ENCODE measurements around the gene EEF2KMT. TPM values are rescaled to one million over a fixed set of nuclear protein-coding genes. Genes with fewer than 3 reads are reported as not detected.
A peak's percentile ranks its signal among the peaks of the same experiment; 100 is the strongest.
"Not testable (repeated sequence)": the region's sequence is repeated elsewhere in the genome, so short reads cannot be mapped to it uniquely, and the experiment has no call there.

EEF2KMT gene
- 10 to 100 TPM in 1 of 4 donors, 1 to 10 TPM in 3; 1.0 to 13.2 (median 8.5) TPM for total RNA-seq

GRCh38 chr16:5097470-5098220, at the start of gene EEF2KMT:
Gene EEF2KMT (minus strand): TSS chr16:5097795. CDS start chr16:5097739, 56 bp downstream.
- H3K4me3 ChIP-seq, result peak within 1 kb of the TSS; percentile 85 to 86
- H3K4me1 ChIP-seq; intact Hi-C loops (cut with DNase I; ENCODE audit: low total_unique reads); H3K27me3 ChIP-seq; H3K9me3 ChIP-seq; H3K36me3 ChIP-seq: not testable (repeated sequence)
- peak in 1 of 4 experiments; percentile 7 for TF ChIP-seq CTCF (IDR thresholded peaks at IDR 0.05)
- H3K27ac ChIP-seq, result peak within 1 kb of the TSS; percentile 84 to 94
- peak; percentile 100 for DNase-seq

- H3K4me1 ChIP-seq; intact Hi-C loops (cut with DNase I; ENCODE audit: low total_unique reads); H3K4me3 ChIP-seq; H3K36me3 ChIP-seq; H3K27ac ChIP-seq; H3K27me3 ChIP-seq; H3K9me3 ChIP-seq; DNase-seq: not testable (repeated sequence)
Measured at GRCh38 chr16:5144621-5144956, 47.0 kb upstream of the EEF2KMT start.

DNA sequence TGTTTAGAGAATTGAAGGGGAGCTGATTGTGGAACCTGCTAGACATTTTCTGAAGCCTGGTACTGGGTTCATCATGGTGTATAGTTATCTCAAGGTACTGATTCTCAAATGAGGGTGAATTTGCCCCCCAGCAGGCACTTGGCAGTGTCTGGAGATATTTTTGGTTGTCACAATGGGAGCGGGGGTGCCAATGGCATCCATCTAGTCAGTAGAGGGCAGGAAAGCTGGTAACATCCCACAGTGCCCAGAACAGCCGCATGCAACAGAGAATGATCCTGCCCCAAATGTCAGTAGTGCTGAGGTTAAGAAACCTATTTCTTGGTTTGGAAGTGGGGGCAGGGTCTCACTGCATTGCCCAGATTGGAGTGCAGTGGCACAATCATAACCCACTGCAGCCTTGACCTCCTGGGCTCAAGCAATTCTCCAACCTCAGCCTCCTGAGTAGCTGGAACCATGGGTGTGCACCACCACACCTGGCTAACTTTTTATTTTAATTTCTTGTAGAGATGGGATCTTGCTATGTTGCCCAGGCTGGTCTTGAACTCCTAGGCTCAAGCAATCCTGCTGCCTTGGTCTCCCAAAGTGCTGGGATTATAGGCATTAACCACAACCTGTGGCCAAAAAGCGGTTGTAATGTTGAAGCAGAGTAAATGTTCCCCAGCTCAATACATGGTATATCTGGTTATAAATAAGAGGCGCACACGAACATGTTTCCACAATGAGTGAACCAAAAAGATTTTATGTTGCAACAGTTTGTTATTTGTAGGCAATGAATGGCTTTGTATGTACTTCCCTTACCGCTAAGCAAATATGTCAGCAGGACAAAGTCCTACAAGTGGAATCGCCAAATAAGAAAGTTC, 46.4 kb upstream of the EEF2KMT start:
- H3K9me3 ChIP-seq, result no peaks in the 10 kb centered on the region
- no peaks in the 10 kb centered on the region for H3K27me3 ChIP-seq
- H3K4me3 ChIP-seq, result no peak overlapping the region
- no peak overlapping the region for H3K27ac ChIP-seq
- H3K4me1 ChIP-seq, result no peaks in the 10 kb centered on the region
- DNase-seq, result no peak
- no peaks in the 10 kb centered on the region for H3K36me3 ChIP-seq
- TF ChIP-seq CTCF (IDR thresholded peaks at IDR 0.05) (no peak), POLR2A (IDR thresholded peaks at IDR 0.05) (no peak)
- intact Hi-C loops (cut with DNase I; ENCODE audit: low total_unique reads), result no loop called here

DNA sequence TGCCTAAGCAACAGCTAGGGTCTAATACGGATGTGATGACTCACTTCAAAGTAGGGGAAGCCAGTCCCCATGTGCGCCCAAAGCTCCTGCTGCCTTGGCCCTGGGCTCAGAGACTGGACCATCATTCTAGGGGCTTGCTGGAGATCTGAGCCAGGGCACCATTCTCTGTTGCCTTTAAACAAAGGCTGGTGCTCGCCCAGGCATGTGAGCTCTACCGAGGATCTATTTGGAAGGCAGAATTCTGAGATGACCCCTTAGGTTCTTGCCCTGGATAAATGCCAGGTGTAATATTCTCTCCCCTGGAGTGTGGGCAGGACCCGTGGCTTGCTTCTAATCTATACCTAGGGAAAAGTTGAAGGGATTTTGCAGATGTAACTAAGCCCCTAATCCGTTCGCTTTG, 42.6 kb upstream of the EEF2KMT start:
- H3K4me1 ChIP-seq, DNase-seq, H3K9me3 ChIP-seq: not testable (repeated sequence)

DNA sequence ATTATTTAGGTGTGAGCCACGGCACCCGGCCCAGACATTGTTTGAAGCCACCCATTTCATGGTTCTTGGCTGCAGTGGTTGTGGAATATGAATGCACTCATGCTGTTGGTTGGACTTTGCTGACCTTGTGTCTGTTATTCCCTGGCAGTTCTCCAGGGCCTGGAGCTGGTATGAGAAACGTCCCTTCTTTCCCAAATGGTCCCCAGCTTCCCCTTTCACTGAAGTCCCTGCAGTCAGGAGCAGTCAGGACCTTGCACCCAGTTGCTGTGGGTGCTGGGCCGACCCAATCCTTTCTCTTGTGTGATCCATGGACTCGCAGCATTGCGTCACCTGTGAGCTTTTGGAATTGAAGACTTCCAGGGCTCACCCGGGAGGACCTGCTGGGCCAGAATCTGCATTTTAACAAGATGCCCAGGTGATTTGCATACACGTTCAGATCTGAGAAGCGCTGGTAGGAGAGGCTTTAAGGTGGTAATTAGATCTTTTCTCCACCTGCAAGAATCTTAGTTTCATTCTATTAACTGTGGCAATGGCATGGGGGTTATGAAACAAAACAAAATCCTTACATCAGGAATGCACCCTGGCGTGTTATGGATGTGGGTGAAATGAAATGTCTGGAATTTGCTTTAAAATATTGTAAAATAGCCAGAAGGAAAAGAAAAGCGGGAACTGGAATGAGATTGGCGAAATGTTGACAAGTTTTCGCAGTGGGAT, 37.3 kb upstream of the EEF2KMT start:
- DNase-seq; H3K36me3 ChIP-seq; H3K27ac ChIP-seq; H3K4me3 ChIP-seq; H3K4me1 ChIP-seq; H3K9me3 ChIP-seq; intact Hi-C loops (cut with DNase I; ENCODE audit: low total_unique reads); H3K27me3 ChIP-seq: not testable (repeated sequence)

More for the DNA sequence above, 42.6 kb upstream of the EEF2KMT start:
- intact Hi-C loops (cut with DNase I; ENCODE audit: low total_unique reads); H3K4me3 ChIP-seq; H3K27ac ChIP-seq; H3K36me3 ChIP-seq; H3K27me3 ChIP-seq: not testable (repeated sequence)

- DNase-seq; H3K9me3 ChIP-seq; intact Hi-C loops (cut with DNase I; ENCODE audit: low total_unique reads); H3K27me3 ChIP-seq; H3K36me3 ChIP-seq; H3K27ac ChIP-seq; H3K4me3 ChIP-seq; H3K4me1 ChIP-seq: not testable (repeated sequence)
Measured at GRCh38 chr16:5132915-5133600, 35.5 kb upstream of the EEF2KMT start.

DNA sequence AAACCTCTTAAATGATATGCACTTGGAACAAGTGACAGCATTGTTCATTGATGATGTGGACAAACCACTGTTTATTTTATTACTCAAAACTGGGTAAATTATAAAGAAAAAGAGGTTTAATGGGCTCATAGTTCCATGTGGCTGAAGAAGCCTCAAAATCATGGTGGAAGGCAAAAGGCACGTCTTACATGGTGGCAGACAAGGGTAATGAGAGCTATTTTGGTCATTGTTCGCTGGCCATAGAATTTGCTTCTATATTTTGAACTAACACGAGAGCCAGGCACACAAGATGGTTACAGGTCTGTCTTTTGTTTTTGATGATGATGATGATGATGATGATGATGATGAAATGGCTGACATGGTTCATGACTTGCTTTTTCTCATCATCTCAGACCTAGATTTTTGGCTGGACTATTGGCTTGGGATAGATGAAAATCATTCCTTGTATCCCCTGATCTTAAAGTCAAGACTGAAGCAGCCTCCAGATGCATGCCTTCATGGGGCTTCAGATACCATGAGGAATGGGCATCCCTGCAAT, 33.9 kb upstream of the EEF2KMT start:
- H3K27me3 ChIP-seq; H3K4me1 ChIP-seq; H3K4me3 ChIP-seq; H3K9me3 ChIP-seq; H3K27ac ChIP-seq; DNase-seq; H3K36me3 ChIP-seq; intact Hi-C loops (cut with DNase I; ENCODE audit: low total_unique reads): not testable (repeated sequence)

GRCh38 chr16:5117300-5118087, 19.9 kb upstream of the EEF2KMT start:
- H3K9me3 ChIP-seq; H3K27me3 ChIP-seq; H3K27ac ChIP-seq; H3K36me3 ChIP-seq; H3K4me1 ChIP-seq; H3K4me3 ChIP-seq; intact Hi-C loops (cut with DNase I; ENCODE audit: low total_unique reads): not testable (repeated sequence)
- DNase-seq, result peak; percentile 45 to 46

DNA sequence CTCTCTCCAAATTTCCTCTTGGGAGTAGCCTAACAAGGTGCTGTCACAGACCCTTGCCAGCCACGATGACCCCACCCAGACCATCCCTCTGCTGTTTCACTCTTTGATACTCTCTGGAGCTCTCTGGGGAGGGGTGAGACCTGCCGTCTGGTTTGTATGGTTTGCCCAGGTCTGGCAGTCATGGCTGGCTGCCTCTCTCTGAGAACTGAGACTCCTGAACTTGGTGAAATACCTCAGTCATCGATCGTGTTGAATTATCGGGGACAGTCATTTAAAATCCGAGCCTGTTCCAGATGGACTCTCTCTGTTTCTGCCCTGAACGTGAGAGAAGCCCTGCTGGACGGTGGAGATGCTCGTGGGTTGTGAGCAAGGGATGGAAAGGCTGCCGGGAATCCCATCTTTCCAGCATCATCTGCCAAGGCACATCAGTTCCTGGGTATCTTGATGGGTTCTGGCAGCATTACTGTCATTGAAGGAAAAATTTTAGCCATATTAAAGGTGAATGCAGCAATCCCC, 19.2 kb upstream of the EEF2KMT start:
- DNase-seq; H3K36me3 ChIP-seq; H3K9me3 ChIP-seq; intact Hi-C loops (cut with DNase I; ENCODE audit: low total_unique reads); H3K4me3 ChIP-seq; H3K4me1 ChIP-seq; H3K27me3 ChIP-seq: not testable (repeated sequence)
- peak overlapping the region in 1 of 2 donors; percentile 6 for H3K27ac ChIP-seq

All from uterus (tissue), 4 donors.